IMR-90 (cell line): ENCODE results near the gene POLR2F. TPM values are rescaled to one million over a fixed set of nuclear protein-coding genes. Genes with fewer than 3 reads are reported as not detected.

Experiments
- ATAC-seq: fragments of 200-7000 bp; cut with Tn5 transposase; 2 replicates; pipeline ENCODE4 v1.9.1; 2020; ENCODE audit warnings: low read depth, mild to moderate bottlenecking, moderate library complexity
- BruUV-seq: library from RNA; stranded (reverse); fragments of 400-500 nt; replicated peaks from 2 replicates; lab custom pipeline; 2021; lab: Mats Ljungman, UMichigan
- CTCF ChIA-PET: fragments of 300-600 bp; formaldehyde crosslinking; extraction: SDS; loops from one replicate; lab custom pipeline; 2021; ENCODE audit warnings: antibody characterized with exemption; lab: Yijun Ruan, JAX
- POLR2A ChIA-PET: fragments of 300-600 bp; sonication (Branson Sonifier 250); formaldehyde crosslinking; loops from one replicate; lab custom pipeline; 2022; ENCODE audit warnings: antibody characterized with exemption; ENCODE audit not compliant: unreplicated experiment; lab: Charles Lee
- DNase-seq: peaks from one replicate; pipeline ENCODE4 v3.0.0; 2013
- H2AFZ ChIP-seq: replicated peaks from 2 replicates; pipeline ENCODE3; 2013; ENCODE audit warnings: low read length, mild to moderate bottlenecking; ENCODE audit not compliant: poor library complexity
- H2AK5ac ChIP-seq: 2 replicates; pipeline ENCODE4 v1.6.1; 2013; ENCODE audit warnings: low read depth, low read length, inconsistent platforms
- H2AK9ac ChIP-seq: replicated peaks from 2 replicates; pipeline ENCODE3; 2013; ENCODE audit warnings: mild to moderate bottlenecking, low read depth, low read length, moderate library complexity; ENCODE audit not compliant: poor library complexity
- H2BK120ac ChIP-seq: 2 replicates; pipeline ENCODE4 v1.6.1; 2013; ENCODE audit warnings: low read depth, low read length, inconsistent platforms
- H2BK15ac ChIP-seq: 3 replicates; pipeline ENCODE4 v1.6.1; 2013; ENCODE audit warnings: low read depth, low read length, inconsistent platforms
- H2BK20ac ChIP-seq: 2 replicates; pipeline ENCODE4 v1.6.1; 2013; ENCODE audit warnings: low read depth, mild to moderate bottlenecking, inconsistent platforms, low read length, moderate library complexity
- H2BK5ac ChIP-seq: 2 replicates; pipeline ENCODE4 v1.6.1; 2013; ENCODE audit warnings: mild to moderate bottlenecking, low read depth, low read length, inconsistent platforms; ENCODE audit not compliant: poor library complexity, severe bottlenecking
- H3K14ac ChIP-seq: replicated peaks from 2 replicates; pipeline ENCODE4 v1.6.1; 2013; ENCODE audit warnings: low read depth, low read length, inconsistent platforms
- H3K18ac ChIP-seq: 2 replicates; pipeline ENCODE4 v1.6.1; 2013; ENCODE audit warnings: low read depth, low read length, control low read depth
- H3K23ac ChIP-seq: 2 replicates; pipeline ENCODE4 v1.6.1; 2013; ENCODE audit warnings: low read depth, low read length, inconsistent platforms
- H3K27ac ChIP-seq: 2 replicates; pipeline ENCODE4 v1.5.1; 2013; ENCODE audit warnings: mild to moderate bottlenecking, control low read depth, low read length; ENCODE audit not compliant: insufficient read depth
- H3K27me3 ChIP-seq: 2 replicates; pipeline ENCODE4 v1.6.1; 2013; ENCODE audit warnings: low read length; ENCODE audit not compliant: control insufficient read depth, insufficient read depth
- H3K36me3 ChIP-seq: 2 replicates; pipeline ENCODE4 v1.6.1; 2013; ENCODE audit warnings: low read length, mixed read lengths; ENCODE audit not compliant: control insufficient read depth, insufficient read depth
- H3K4ac ChIP-seq: 2 replicates; pipeline ENCODE4 v1.6.1; 2013; ENCODE audit warnings: low read depth, low read length, inconsistent platforms
- H3K4me1 ChIP-seq: 2 replicates; pipeline ENCODE4 v1.6.1; 2013; ENCODE audit warnings: low read length, mixed read lengths; ENCODE audit not compliant: control insufficient read depth, insufficient read depth
- H3K4me2 ChIP-seq: 2 replicates; pipeline ENCODE4 v1.6.1; 2013; ENCODE audit warnings: low read depth, mild to moderate bottlenecking, control low read depth, low read length, moderate library complexity
- H3K4me3 ChIP-seq: 2 replicates; pipeline ENCODE4 v1.5.1; 2013; ENCODE audit warnings: low read depth, mild to moderate bottlenecking, control low read depth, low read length, moderate library complexity; ENCODE audit not compliant: insufficient read depth
- H3K56ac ChIP-seq: 2 replicates; pipeline ENCODE4 v1.6.1; 2013; ENCODE audit warnings: low read length, inconsistent platforms; ENCODE audit not compliant: insufficient read depth; ENCODE audit errors: extremely low read depth
- H3K79me1 ChIP-seq, 2 experiments: 2 replicates each; pipeline ENCODE4 v1.6.1; 2013; ENCODE audit warnings: low read length in 2 of 2, inconsistent platforms in 1 of 2, low read depth in 1 of 2
- H3K9ac ChIP-seq: 2 replicates; pipeline ENCODE4 v1.6.1; 2013; ENCODE audit warnings: low read depth, low read length, control low read depth
- H3K9me1 ChIP-seq: 2 replicates; pipeline ENCODE4 v1.6.1; 2013; ENCODE audit warnings: low read length, inconsistent platforms; ENCODE audit not compliant: insufficient read depth
- H3K9me3 ChIP-seq: 2 replicates; pipeline ENCODE4 v1.6.1; 2013; ENCODE audit warnings: low read length; ENCODE audit not compliant: control insufficient read depth, insufficient read depth
- H4K20me1 ChIP-seq: 2 replicates; pipeline ENCODE4 v1.6.1; 2013; ENCODE audit warnings: low read length, inconsistent platforms; ENCODE audit not compliant: insufficient read depth
- H4K5ac ChIP-seq: 2 replicates; pipeline ENCODE4 v1.6.1; 2013; ENCODE audit warnings: mild to moderate bottlenecking, low read depth, low read length, control low read depth
- H4K8ac ChIP-seq, 2 experiments: 2 replicates each; pipeline ENCODE4 v1.6.1; 2013; ENCODE audit warnings: low read depth in 2 of 2, low read length in 2 of 2, control low read depth in 1 of 2, inconsistent platforms in 1 of 2
- H4K91ac ChIP-seq: 2 replicates; pipeline ENCODE4 v1.6.1; 2013; ENCODE audit warnings: low read depth, low read length, inconsistent platforms; ENCODE audit not compliant: insufficient read depth
- BHLHE40 ChIP-seq: fragments of 150-350 bp; IDR thresholded peaks from 2 replicates; pipeline ENCODE4 v1.6.1; 2016; ENCODE audit warnings: mild to moderate bottlenecking, low read depth, low read length
- FOS ChIP-seq: fragments of 150-350 bp; IDR thresholded peaks from 2 replicates; pipeline ENCODE4 v1.6.1; 2016; ENCODE audit warnings: low read depth, low read length
- RAD21 ChIP-seq: IDR thresholded peaks from 2 replicates; pipeline ENCODE4 v1.6.1; 2012; ENCODE audit warnings: low read length, improper control_type of control experiment
- WGBS, 2 experiments: methylation state at CpG; one replicate each; pipeline versions ENCODE4 v1.1.5 to v1.1.7; 2013; ENCODE audit warnings: missing lambda C conversion rate in 2 of 2; ENCODE audit not compliant: insufficient read length in 1 of 2; ENCODE audit errors: extremely low coverage in 2 of 2; 5-methylcytosine and 5-hydroxymethylcytosine counted together
- dilution Hi-C: fragments of 300-500 bp; cut with HindIII; formaldehyde crosslinking; loops from one replicate; pipeline ENCODE4 v1.14.3; 2018; ENCODE audit warnings: low sequenced_read_pairs; ENCODE audit not compliant: unreplicated experiment
- in situ Hi-C: fragments of 300-500 bp; cut with MboI; formaldehyde crosslinking; loops from 3 replicates; pipeline ENCODE4 v1.14.3; 2019; ENCODE audit warnings: low sequenced_read_pairs, inconsistent platforms, mixed read lengths
- intact Hi-C: fragments of 100-400 bp; cut with micrococcal nuclease; formaldehyde crosslinking; loops from 2 replicates; pipeline ENCODE4 v1.10.0; 2022
- polyA plus RNA-seq, 3 experiments: library from polyadenylated mRNA; depleted of rRNA; stranded (reverse); fragments of >200 nt; gene quantifications; 2 replicates each; pipeline ENCODE4 v1.2.3, GENCODE V29; 2012; ENCODE audit warnings: low replicate concordance in 1 of 3
- total RNA-seq: library from RNA; depleted of rRNA; stranded (reverse); fragments of >200 nt; gene quantifications from 2 replicates; pipeline ENCODE4 v1.2.3, GENCODE V29; 2012
- TF ChIP-seq, protein P1 (sequence below): fragments of 150-350 bp; IDR thresholded peaks from 2 replicates; pipeline ENCODE4 v1.6.1; 2017; ENCODE audit warnings: mild to moderate bottlenecking, antibody characterized with exemption, low read length, low read depth
- TF ChIP-seq, protein P2 (sequence below): fragments of 150-350 bp; IDR thresholded peaks from 2 replicates; pipeline ENCODE4 v1.6.1; 2016; ENCODE audit warnings: low read depth, mild to moderate bottlenecking, low read length, moderate library complexity, borderline replicate concordance
- TF ChIP-seq, protein P3 (sequence below): conservative IDR thresholded peaks from 2 replicates; pipeline ENCODE4 v1.5.1; 2012; ENCODE audit warnings: mild to moderate bottlenecking, low read depth, low read length, improper control_type of control experiment

The POLR2F gene
- total and polyA plus RNA-seq, 2 of the 4 experiments (the other 2 are of a cell fraction): 26.0 to 147 TPM

DNA sequence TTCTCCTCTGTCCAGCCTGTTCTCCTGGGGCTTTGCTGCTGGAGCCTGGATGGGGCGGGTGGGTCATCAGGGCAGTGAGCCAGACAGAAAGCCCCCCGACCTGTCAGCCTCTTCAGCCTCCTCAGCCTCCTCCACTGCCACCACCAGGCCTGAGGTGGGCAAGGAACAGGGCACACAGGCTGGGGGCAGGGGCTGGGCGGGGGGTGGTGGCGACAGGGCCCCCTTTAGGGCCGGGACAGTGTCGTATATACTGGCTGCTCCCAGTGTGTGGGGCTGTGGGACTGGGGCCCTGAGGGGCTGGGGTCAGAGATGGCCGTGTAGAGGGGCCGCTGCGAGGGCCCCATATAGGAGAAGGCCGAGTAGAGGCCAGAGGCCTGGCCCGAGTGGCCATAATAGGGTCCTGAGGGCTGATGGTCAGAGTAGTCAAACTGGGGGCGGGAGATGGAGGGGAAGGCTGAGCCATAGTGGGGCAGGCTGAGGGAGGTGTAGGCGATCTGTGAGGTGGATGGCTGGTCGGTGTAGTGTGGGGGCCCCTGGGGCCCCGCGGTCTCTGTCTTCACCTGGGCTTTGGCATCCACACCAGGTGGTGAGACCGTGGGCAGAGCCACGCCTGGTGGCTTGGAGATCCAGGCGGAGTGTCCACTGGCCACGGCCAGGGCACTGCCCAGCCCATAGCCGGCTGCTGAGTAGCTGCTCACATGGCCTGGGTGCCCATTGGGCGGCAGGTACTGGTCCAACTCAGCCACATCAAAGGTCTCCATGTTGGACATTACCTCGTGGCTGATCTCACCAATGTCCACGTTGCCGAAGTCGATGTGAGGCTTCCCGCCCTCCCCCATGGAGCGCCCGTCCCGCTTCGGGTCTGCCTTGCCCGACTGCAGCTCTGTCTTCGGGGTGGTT lies 20.0 kb downstream of the POLR2F start:
- H3K9me3 ChIP-seq: no peaks in the 10 kb centered on the region
- no peak overlapping the region for H3K56ac ChIP-seq
- no peak overlapping the region for H2BK15ac ChIP-seq
- WGBS, 2 experiments: 98% methylated on average over 11 of the region's 33 CpGs; no CpG with 5 or more reads in 1 of the 2 experiments
- DNase-seq (no peak), ATAC-seq (no peak)
- POLR2A ChIA-PET: no interaction called here
- no peak overlapping the region for H3K4me3 ChIP-seq
- H2BK20ac ChIP-seq: no peak overlapping the region
- no peak overlapping the region for H4K91ac ChIP-seq
- H3K4me1 ChIP-seq: no peaks in the 10 kb centered on the region
- H2BK5ac ChIP-seq: no peak overlapping the region
- no peak overlapping the region for H3K9ac ChIP-seq
- no TSS peak for BruUV-seq
- H2AK9ac ChIP-seq: no peak overlapping the region
- H4K5ac ChIP-seq: no peak overlapping the region
- H2AK5ac ChIP-seq: no peak overlapping the region
- TF ChIP-seq, protein P1, sequence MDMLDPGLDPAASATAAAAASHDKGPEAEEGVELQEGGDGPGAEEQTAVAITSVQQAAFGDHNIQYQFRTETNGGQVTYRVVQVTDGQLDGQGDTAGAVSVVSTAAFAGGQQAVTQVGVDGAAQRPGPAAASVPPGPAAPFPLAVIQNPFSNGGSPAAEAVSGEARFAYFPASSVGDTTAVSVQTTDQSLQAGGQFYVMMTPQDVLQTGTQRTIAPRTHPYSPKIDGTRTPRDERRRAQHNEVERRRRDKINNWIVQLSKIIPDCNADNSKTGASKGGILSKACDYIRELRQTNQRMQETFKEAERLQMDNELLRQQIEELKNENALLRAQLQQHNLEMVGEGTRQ: no peak
- no peak for TF ChIP-seq FOS
- TF ChIP-seq BHLHE40: no peak
- TF ChIP-seq RAD21: no peak
- TF ChIP-seq, protein P2, sequence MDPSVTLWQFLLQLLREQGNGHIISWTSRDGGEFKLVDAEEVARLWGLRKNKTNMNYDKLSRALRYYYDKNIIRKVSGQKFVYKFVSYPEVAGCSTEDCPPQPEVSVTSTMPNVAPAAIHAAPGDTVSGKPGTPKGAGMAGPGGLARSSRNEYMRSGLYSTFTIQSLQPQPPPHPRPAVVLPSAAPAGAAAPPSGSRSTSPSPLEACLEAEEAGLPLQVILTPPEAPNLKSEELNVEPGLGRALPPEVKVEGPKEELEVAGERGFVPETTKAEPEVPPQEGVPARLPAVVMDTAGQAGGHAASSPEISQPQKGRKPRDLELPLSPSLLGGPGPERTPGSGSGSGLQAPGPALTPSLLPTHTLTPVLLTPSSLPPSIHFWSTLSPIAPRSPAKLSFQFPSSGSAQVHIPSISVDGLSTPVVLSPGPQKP: no peak
- TF ChIP-seq, protein P3, sequence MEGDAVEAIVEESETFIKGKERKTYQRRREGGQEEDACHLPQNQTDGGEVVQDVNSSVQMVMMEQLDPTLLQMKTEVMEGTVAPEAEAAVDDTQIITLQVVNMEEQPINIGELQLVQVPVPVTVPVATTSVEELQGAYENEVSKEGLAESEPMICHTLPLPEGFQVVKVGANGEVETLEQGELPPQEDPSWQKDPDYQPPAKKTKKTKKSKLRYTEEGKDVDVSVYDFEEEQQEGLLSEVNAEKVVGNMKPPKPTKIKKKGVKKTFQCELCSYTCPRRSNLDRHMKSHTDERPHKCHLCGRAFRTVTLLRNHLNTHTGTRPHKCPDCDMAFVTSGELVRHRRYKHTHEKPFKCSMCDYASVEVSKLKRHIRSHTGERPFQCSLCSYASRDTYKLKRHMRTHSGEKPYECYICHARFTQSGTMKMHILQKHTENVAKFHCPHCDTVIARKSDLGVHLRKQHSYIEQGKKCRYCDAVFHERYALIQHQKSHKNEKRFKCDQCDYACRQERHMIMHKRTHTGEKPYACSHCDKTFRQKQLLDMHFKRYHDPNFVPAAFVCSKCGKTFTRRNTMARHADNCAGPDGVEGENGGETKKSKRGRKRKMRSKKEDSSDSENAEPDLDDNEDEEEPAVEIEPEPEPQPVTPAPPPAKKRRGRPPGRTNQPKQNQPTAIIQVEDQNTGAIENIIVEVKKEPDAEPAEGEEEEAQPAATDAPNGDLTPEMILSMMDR: no peak
- H3K27ac ChIP-seq: no peak overlapping the region
- H2AFZ ChIP-seq: no peak overlapping the region
- no peaks in the 10 kb centered on the region for H3K27me3 ChIP-seq
- H3K14ac ChIP-seq: no peak overlapping the region
- CTCF ChIA-PET: no interaction called here
- no peak overlapping the region for H4K8ac ChIP-seq
- dilution Hi-C loops (no loop called here), in situ Hi-C loops (no loop called here), intact Hi-C loops (no loop called here)
- H3K4ac ChIP-seq: no peak overlapping the region
- no peak overlapping the region for H3K18ac ChIP-seq
- peaks cover 2% of the 10 kb centered on the region for H4K20me1 ChIP-seq
- H3K4me2 ChIP-seq: no peak overlapping the region
- H2BK120ac ChIP-seq: no peak overlapping the region
- no peaks in the 10 kb centered on the region for H3K79me1 ChIP-seq
- peaks cover under 1% of the 10 kb centered on the region for H3K36me3 ChIP-seq
- H3K9me1 ChIP-seq: no peaks in the 10 kb centered on the region; the same call in 1 of the 2 replicates
- H3K23ac ChIP-seq: no peak overlapping the region
